ENCODE results near the gene OTX2. TPM values are rescaled to one million over a fixed set of nuclear protein-coding genes. Genes with fewer than 3 reads are reported as not detected.

The OTX2 gene
- total and polyA plus RNA-seq, 2 of the 4 experiments (the other 2 are of a cell fraction): not detected

DNA sequence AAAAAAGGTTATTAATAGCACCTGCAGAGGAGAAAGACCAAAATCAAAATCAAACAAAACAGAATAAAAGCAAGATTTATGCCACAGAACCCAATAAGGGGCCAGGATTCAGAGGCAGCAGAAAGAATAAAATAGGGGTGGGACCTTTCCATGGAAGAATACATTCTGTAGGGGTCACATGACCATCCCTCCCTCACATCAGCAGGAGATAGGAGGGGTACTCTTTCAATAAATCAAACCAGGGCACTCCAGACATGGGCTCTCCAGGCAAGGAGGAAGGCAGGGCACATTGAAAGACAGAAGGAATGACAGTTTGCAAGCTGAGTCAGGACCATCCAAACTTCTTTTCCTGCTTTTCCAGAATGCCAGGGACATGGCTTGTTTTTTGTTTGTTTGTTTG, 39.8 kb downstream of the OTX2 start:
- Histone ChIP-seq H2AK5ac (ENCODE audit: low read depth, low read length) (no peak overlapping the region), H3K4ac (ENCODE audit: low read depth, low read length) (no peak overlapping the region), H3K9me3 (ENCODE audit: control insufficient read depth, insufficient read depth, low read length) (no peaks in the 10 kb centered on the region), H3K4me2 (ENCODE audit: low read depth, low read length) (no peak overlapping the region), H2BK5ac (ENCODE audit: low read depth, low read length, poor library complexity, severe bottlenecking) (no peak overlapping the region), H3K9me1 (ENCODE audit: insufficient read depth, low read length) (no peaks in the 10 kb centered on the region), H3K23ac (ENCODE audit: low read depth, low read length) (no peak overlapping the region), H3K27me3 (ENCODE audit: control insufficient read depth, insufficient read depth, low read length) (no peaks in the 10 kb centered on the region; the same call in 1 of the 2 replicates), H3K9ac (ENCODE audit: low read depth, low read length) (no peak overlapping the region), H4K91ac (ENCODE audit: insufficient read depth, low read depth, low read length) (no peak overlapping the region), H2BK120ac (ENCODE audit: low read depth, low read length) (no peak overlapping the region), H3K14ac (replicated peaks; ENCODE audit: low read depth, low read length) (no peak overlapping the region), H2BK15ac (ENCODE audit: low read depth, low read length) (no peak overlapping the region), H4K5ac (ENCODE audit: low read depth, low read length) (no peak overlapping the region), H3K36me3 (ENCODE audit: control insufficient read depth, insufficient read depth, low read length) (no peaks in the 10 kb centered on the region), H4K20me1 (ENCODE audit: insufficient read depth, low read length) (no peaks in the 10 kb centered on the region), H2AFZ (replicated peaks; ENCODE audit: low read length, poor library complexity) (no peak overlapping the region), H2AK9ac (replicated peaks; ENCODE audit: low read depth, low read length, poor library complexity) (no peak overlapping the region), H3K4me3 (ENCODE audit: insufficient read depth, low read depth, low read length) (no peak overlapping the region), H3K79me1 (ENCODE audit: low read depth in 1 of 2, low read length in 2 of 2) (no peaks in the 10 kb centered on the region), H4K8ac (ENCODE audit: low read depth in 2 of 2, low read length in 2 of 2) (no peak overlapping the region), H3K27ac (ENCODE audit: insufficient read depth, low read length) (no peak overlapping the region), H3K4me1 (ENCODE audit: control insufficient read depth, insufficient read depth, low read length) (no peaks in the 10 kb centered on the region), H2BK20ac (ENCODE audit: low read depth, low read length) (no peak overlapping the region), H3K18ac (ENCODE audit: low read depth, low read length) (no peak overlapping the region), H3K56ac (ENCODE audit: extremely low read depth, insufficient read depth, low read length) (no peak overlapping the region)
- ATAC-seq (ENCODE audit: low read depth): no peak
- dilution Hi-C loops (cut with HindIII; ENCODE audit: low sequenced_read_pairs, unreplicated experiment) (no loop called here), in situ Hi-C loops (cut with MboI; ENCODE audit: low sequenced_read_pairs) (no loop called here), intact Hi-C loops (cut with micrococcal nuclease) (no loop called here)
- ChIA-PET POLR2A (ENCODE audit: unreplicated experiment) (no interaction called here), CTCF (no interaction called here)
- DNase-seq: no peak
- TF ChIP-seq SMC3 (IDR thresholded peaks at IDR 0.05; ENCODE audit: low read depth, low read length) (no peak), MXI1 (IDR thresholded peaks at IDR 0.05; ENCODE audit: borderline replicate concordance, low read depth, low read length) (no peak), MAZ (IDR thresholded peaks at IDR 0.05; ENCODE audit: borderline replicate concordance, low read depth, low read length) (no peak), RFX5 (IDR thresholded peaks at IDR 0.05; ENCODE audit: low read depth, low read length) (no peak), RCOR1 (IDR thresholded peaks at IDR 0.05; ENCODE audit: insufficient replicate concordance, low read length) (no peak), CEBPB (IDR thresholded peaks at IDR 0.05; ENCODE audit: low read depth, low read length) (no peak), NFE2L2 (IDR thresholded peaks at IDR 0.05; ENCODE audit: low read depth, low read length) (no peak), BHLHE40 (IDR thresholded peaks at IDR 0.05; ENCODE audit: low read depth, low read length) (no peak), MAFK (IDR thresholded peaks at IDR 0.05; ENCODE audit: low read depth, low read length) (no peak)
- TF ChIP-seq, protein P1, sequence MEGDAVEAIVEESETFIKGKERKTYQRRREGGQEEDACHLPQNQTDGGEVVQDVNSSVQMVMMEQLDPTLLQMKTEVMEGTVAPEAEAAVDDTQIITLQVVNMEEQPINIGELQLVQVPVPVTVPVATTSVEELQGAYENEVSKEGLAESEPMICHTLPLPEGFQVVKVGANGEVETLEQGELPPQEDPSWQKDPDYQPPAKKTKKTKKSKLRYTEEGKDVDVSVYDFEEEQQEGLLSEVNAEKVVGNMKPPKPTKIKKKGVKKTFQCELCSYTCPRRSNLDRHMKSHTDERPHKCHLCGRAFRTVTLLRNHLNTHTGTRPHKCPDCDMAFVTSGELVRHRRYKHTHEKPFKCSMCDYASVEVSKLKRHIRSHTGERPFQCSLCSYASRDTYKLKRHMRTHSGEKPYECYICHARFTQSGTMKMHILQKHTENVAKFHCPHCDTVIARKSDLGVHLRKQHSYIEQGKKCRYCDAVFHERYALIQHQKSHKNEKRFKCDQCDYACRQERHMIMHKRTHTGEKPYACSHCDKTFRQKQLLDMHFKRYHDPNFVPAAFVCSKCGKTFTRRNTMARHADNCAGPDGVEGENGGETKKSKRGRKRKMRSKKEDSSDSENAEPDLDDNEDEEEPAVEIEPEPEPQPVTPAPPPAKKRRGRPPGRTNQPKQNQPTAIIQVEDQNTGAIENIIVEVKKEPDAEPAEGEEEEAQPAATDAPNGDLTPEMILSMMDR (conservative IDR thresholded peaks at IDR 0.05; ENCODE audit: low read depth, low read length): no peak
- TF ChIP-seq, protein P2, sequence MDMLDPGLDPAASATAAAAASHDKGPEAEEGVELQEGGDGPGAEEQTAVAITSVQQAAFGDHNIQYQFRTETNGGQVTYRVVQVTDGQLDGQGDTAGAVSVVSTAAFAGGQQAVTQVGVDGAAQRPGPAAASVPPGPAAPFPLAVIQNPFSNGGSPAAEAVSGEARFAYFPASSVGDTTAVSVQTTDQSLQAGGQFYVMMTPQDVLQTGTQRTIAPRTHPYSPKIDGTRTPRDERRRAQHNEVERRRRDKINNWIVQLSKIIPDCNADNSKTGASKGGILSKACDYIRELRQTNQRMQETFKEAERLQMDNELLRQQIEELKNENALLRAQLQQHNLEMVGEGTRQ (IDR thresholded peaks at IDR 0.05; ENCODE audit: low read depth, low read length): no peak
- BruUV-seq (replicated peaks): no TSS peak

Data from IMR-90 (cell line).